Nephron progenitor cell (in vitro differentiated cells): Measurements from ENCODE around the gene MEIOC.
"Not testable (repeated sequence)": the region's sequence is repeated elsewhere in the genome, so short reads cannot be mapped to it uniquely, and the experiment has no call there.

ENCODE experiments used
- DNase-seq: peaks from one replicate; pipeline ENCODE4 v3.0.0; 2021
- H3K27ac Mint-ChIP-seq: 2 replicates; pipeline ENCODE4 v1.8.0; 2021; ENCODE audit warnings: mild to moderate bottlenecking, moderate library complexity, mixed read lengths
- H3K27me3 Mint-ChIP-seq: 2 replicates; pipeline ENCODE4 v1.8.0; 2021; ENCODE audit warnings: mild to moderate bottlenecking, low read depth, mixed read lengths; ENCODE audit not compliant: poor library complexity
- H3K36me3 Mint-ChIP-seq: 2 replicates; pipeline ENCODE4 v1.8.0; 2021; ENCODE audit warnings: low read depth, mixed read lengths
- H3K4me1 Mint-ChIP-seq: 2 replicates; pipeline ENCODE4 v1.8.0; 2021; ENCODE audit warnings: mixed read lengths
- H3K4me3 Mint-ChIP-seq: 2 replicates; pipeline ENCODE4 v1.8.0; 2021; ENCODE audit warnings: mild to moderate bottlenecking, moderate library complexity, mixed read lengths
- H3K9me3 Mint-ChIP-seq: 2 replicates; pipeline ENCODE4 v1.8.0; 2021; ENCODE audit warnings: mild to moderate bottlenecking, moderate library complexity, mixed read lengths
- CTCF ChIP-seq: fragments of 200-600 bp; sonication (generic); IDR thresholded peaks from 2 replicates; pipeline ENCODE4 v1.5.0; 2021; ENCODE audit warnings: antibody characterized with exemption

MEIOC gene

DNA sequence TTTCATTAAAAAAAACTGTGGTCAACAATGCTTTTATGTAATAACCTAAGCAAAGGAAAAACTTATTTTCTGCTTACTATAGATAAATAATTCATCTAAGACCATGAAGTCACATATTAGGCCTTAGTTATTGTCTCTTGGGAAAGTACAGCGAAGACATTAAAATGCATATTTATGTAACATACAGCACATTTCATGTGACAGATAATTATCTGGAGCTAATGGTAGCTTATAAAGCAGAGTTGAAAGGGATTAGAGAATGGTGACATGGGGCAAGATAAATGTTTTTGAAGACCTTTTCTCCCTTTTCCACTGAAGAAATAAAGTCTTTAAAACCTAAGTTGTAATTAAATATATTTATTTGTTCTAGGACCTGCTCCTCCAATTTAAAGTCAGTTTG lies 9.7 kb downstream of the MEIOC start:
- TF ChIP-seq CTCF = no peak
- H3K36me3 Mint-ChIP-seq = no peaks in the 10 kb centered on the region
- DNase-seq = no peak
- H3K27me3 Mint-ChIP-seq = peaks cover 14% of the 10 kb centered on the region
- no peak overlapping the region for H3K4me3 Mint-ChIP-seq
- H3K4me1 Mint-ChIP-seq = no peaks in the 10 kb centered on the region
- no peaks in the 10 kb centered on the region for H3K9me3 Mint-ChIP-seq
- no peak overlapping the region for H3K27ac Mint-ChIP-seq

DNA sequence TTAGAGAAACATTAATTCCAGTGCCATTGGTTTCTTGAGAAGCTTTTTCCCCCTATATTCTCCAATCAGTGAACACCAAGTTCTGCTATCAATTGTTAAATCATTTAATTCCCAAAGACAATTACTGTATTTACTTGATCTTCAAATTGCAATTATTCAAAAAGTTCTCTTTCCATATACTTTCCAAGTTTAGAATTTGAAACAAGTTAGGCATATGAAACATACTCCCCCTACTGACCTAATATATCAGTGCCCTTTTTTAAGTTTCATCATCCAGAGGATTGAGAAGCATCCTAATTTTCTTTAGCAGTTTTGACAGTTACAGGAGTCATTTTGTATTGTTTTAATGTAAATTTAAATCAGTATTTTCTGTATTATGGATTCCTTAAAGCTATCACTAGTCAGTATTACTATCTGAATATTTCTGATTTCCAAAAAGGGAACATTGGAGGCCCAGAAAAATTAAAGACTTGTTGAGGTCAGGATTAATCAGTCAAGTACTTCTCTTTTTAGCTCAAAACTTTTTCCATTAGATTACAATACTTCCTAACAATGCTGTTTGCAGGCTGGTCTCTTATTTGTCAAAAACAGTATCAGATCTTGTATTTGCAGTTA lies 16.3 kb downstream of the MEIOC start:
- DNase-seq = no peak
- H3K27ac Mint-ChIP-seq = no peak overlapping the region
- H3K4me1 Mint-ChIP-seq = peaks cover 5% of the 10 kb centered on the region
- H3K9me3 Mint-ChIP-seq = no peaks in the 10 kb centered on the region
- TF ChIP-seq CTCF = peak; percentile 62
- peaks cover 6% of the 10 kb centered on the region for H3K36me3 Mint-ChIP-seq
- H3K27me3 Mint-ChIP-seq = peaks cover 6% of the 10 kb centered on the region
- H3K4me3 Mint-ChIP-seq = no peak overlapping the region

DNA sequence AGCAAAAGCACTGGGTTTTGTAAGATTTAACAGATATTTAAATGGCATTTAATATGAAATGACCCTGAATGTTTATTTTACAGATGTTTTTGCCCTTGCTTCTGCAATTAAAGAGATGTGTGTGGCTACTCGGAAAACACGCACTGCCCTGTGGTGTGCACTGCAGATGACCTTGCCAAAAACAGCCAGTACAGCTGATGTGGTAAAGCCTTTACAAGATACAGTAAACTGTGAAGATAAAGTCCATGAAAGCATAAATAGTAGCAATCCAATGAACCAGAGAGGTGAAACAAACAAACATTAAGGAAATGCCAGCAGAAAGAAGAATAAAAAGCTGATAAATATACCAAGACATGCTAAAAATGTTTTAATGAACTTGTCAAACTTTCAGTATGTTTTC lies 17.6 kb downstream of the MEIOC start:
- no peak overlapping the region for H3K4me3 Mint-ChIP-seq
- peaks cover 17% of the 10 kb centered on the region for H3K36me3 Mint-ChIP-seq
- no peak for TF ChIP-seq CTCF
- no peak for DNase-seq
- H3K9me3 Mint-ChIP-seq = no peaks in the 10 kb centered on the region
- peaks cover 5% of the 10 kb centered on the region for H3K4me1 Mint-ChIP-seq
- no peaks in the 10 kb centered on the region for H3K27me3 Mint-ChIP-seq
- H3K27ac Mint-ChIP-seq = no peak overlapping the region

GRCh38 chr17:44677136-44677535 lies 20.9 kb downstream of the MEIOC start:
- Mint-ChIP-seq H3K36me3 (peaks cover 34% of the 10 kb centered on the region), H3K27me3 (no peaks in the 10 kb centered on the region), H3K4me3 (no peak overlapping the region), H3K9me3 (no peaks in the 10 kb centered on the region), H3K4me1 (peaks cover 5% of the 10 kb centered on the region), H3K27ac (peak overlapping the region; percentile 20)
- no peak for TF ChIP-seq CTCF
- DNase-seq = no peak

- not testable (repeated sequence) for H3K4me3 Mint-ChIP-seq, H3K27ac Mint-ChIP-seq, H3K27me3 Mint-ChIP-seq, H3K9me3 Mint-ChIP-seq, H3K4me1 Mint-ChIP-seq, DNase-seq
- peaks cover 43% of the 10 kb centered on the region for H3K36me3 Mint-ChIP-seq
These were observed 27.0 kb downstream of the MEIOC start for GRCh38 chr17:44683303-44683702.

- Mint-ChIP-seq H3K27ac (no peak overlapping the region), H3K4me3 (peak overlapping the region; percentile 6), H3K9me3 (no peaks in the 10 kb centered on the region), H3K27me3 (peaks cover 12% of the 10 kb centered on the region), H3K4me1 (peaks cover 21% of the 10 kb centered on the region), H3K36me3 (peaks cover 19% of the 10 kb centered on the region)
- TF ChIP-seq CTCF = no peak
- no peak for DNase-seq
These were observed 31.5 kb downstream of the MEIOC start for GRCh38 chr17:44687756-44688155.
